HG03103 (cell line): Measurements from ENCODE around the gene ATOSB.

Source experiments
- ATAC-seq: cut with Tn5 transposase; IDR thresholded peaks from one replicate; pipeline ENCODE4 v1.9.1; 2021; ENCODE audit warnings: low read depth; ENCODE audit not compliant: unreplicated experiment

ATOSB gene

GRCh38 chr9:35054871-35055644 lies 60.6 kb downstream of the ATOSB start:
- no peak for ATAC-seq

GRCh38 chr9:35054185-35054835 lies 61.4 kb downstream of the ATOSB start:
- no peak for ATAC-seq
